Measurements from ENCODE around the gene ARHGAP42.
A peak's percentile ranks its signal among the peaks of the same experiment; 100 is the strongest.

The ARHGAP42 gene

GRCh38 chr11:100929377-100929776 is 242.3 kb downstream of the ARHGAP42 start:
- DNase-seq: no peak

- peak; percentile 64 for DNase-seq
These were observed 243.2 kb downstream of the ARHGAP42 start for GRCh38 chr11:100930185-100930778.

GRCh38 chr11:100932474-100933100 is 245.5 kb downstream of the ARHGAP42 start:
- DNase-seq: peak; percentile 7 to 40

- DNase-seq: no peak
These were observed 249.7 kb downstream of the ARHGAP42 start for GRCh38 chr11:100936781-100937180.

- DNase-seq: no peak
These were observed 252.5 kb downstream of the ARHGAP42 start for GRCh38 chr11:100939571-100939970.

GRCh38 chr11:100940111-100940510 is 253.0 kb downstream of the ARHGAP42 start:
- no peak for DNase-seq

- no peak for DNase-seq
These were observed 253.9 kb downstream of the ARHGAP42 start for GRCh38 chr11:100941033-100941432.

GRCh38 chr11:100942016-100942415 is 254.9 kb downstream of the ARHGAP42 start:
- peak; percentile 67 to 80 for DNase-seq

GRCh38 chr11:100948936-100949335 is 261.8 kb downstream of the ARHGAP42 start:
- DNase-seq: no peak

GRCh38 chr11:100949443-100949842 is 262.4 kb downstream of the ARHGAP42 start:
- DNase-seq: no peak

GRCh38 chr11:100955318-100955717 is 268.2 kb downstream of the ARHGAP42 start:
- DNase-seq: no peak

GRCh38 chr11:100956351-100956750 is 269.3 kb downstream of the ARHGAP42 start:
- no peak for DNase-seq

- DNase-seq: no peak
These were observed 270.4 kb downstream of the ARHGAP42 start for GRCh38 chr11:100957499-100957898.

- no peak for DNase-seq
These were observed 274.5 kb downstream of the ARHGAP42 start for GRCh38 chr11:100961633-100962032.

- no peak for DNase-seq
These were observed 276.3 kb downstream of the ARHGAP42 start for GRCh38 chr11:100963375-100963774.

- DNase-seq: no peak
These were observed 277.3 kb downstream of the ARHGAP42 start for GRCh38 chr11:100964435-100964834.

GRCh38 chr11:100965346-100965745 is 278.3 kb downstream of the ARHGAP42 start:
- DNase-seq: no peak

- no peak for DNase-seq
These were observed 279.3 kb downstream of the ARHGAP42 start for GRCh38 chr11:100966366-100966765.

GRCh38 chr11:100969008-100969407 is 281.9 kb downstream of the ARHGAP42 start:
- DNase-seq: no peak

GRCh38 chr11:100970283-100971164 is 283.4 kb downstream of the ARHGAP42 start:
- no peak for DNase-seq

GRCh38 chr11:100972046-100972445 is 285.0 kb downstream of the ARHGAP42 start:
- DNase-seq: no peak

GRCh38 chr11:100978442-100978841 is 291.4 kb downstream of the ARHGAP42 start:
- DNase-seq: no peak

- DNase-seq: no peak
These were observed 291.9 kb downstream of the ARHGAP42 start for GRCh38 chr11:100978939-100979338.

GRCh38 chr11:100980156-100980555 is 293.1 kb downstream of the ARHGAP42 start:
- DNase-seq: peak in 1 of 2 experiments; percentile 2
